Measurements from ENCODE around the gene CHRNA7.

The CHRNA7 gene

GRCh38 chr15:32029862-32030781 is at the start of gene CHRNA7:
Gene CHRNA7, plus strand, starts transcription at chr15:32030515. Its CDS starts 80 bp downstream, at chr15:32030595.
- DNase-seq: peak; percentile 87

GRCh38 chr15:31985607-31986006 is 44.7 kb upstream of the CHRNA7 start:
- DNase-seq: no peak

GRCh38 chr15:31993062-31993461 is 37.3 kb upstream of the CHRNA7 start:
- no peak for DNase-seq

- no peak for DNase-seq
These were observed 32.6 kb upstream of the CHRNA7 start for GRCh38 chr15:31997711-31998110.

GRCh38 chr15:32003558-32003957 is 26.8 kb upstream of the CHRNA7 start:
- no peak for DNase-seq

GRCh38 chr15:32004249-32004648 is 26.1 kb upstream of the CHRNA7 start:
- DNase-seq: no peak

- no peak for DNase-seq
These were observed 22.9 kb upstream of the CHRNA7 start for GRCh38 chr15:32007355-32007960.

- no peak for DNase-seq
These were observed 15.4 kb upstream of the CHRNA7 start for GRCh38 chr15:32014953-32015352.

GRCh38 chr15:32020156-32020555 is 10.2 kb upstream of the CHRNA7 start:
- DNase-seq: no peak

GRCh38 chr15:32028921-32029320 is 1.4 kb upstream of the CHRNA7 start:
- DNase-seq: peak; percentile 76

GRCh38 chr15:32029409-32029861 is 880 bp upstream of the CHRNA7 start:
- DNase-seq: peak; percentile 85

GRCh38 chr15:32030795-32031194 is 480 bp downstream of the CHRNA7 start:
- DNase-seq: peak; percentile 74

GRCh38 chr15:32033186-32033890 is 3.0 kb downstream of the CHRNA7 start:
- DNase-seq: no peak

GRCh38 chr15:32034106-32034505 is 3.8 kb downstream of the CHRNA7 start:
- DNase-seq: no peak

- DNase-seq: no peak
These were observed 5.0 kb downstream of the CHRNA7 start for GRCh38 chr15:32035285-32035684.

- no peak for DNase-seq
These were observed 6.7 kb downstream of the CHRNA7 start for GRCh38 chr15:32036971-32037370.

- DNase-seq: peak; percentile 35
These were observed 11.0 kb downstream of the CHRNA7 start for GRCh38 chr15:32041294-32041693.

GRCh38 chr15:32042269-32042972 is 12.1 kb downstream of the CHRNA7 start:
- peak; percentile 69 for DNase-seq

GRCh38 chr15:32053719-32054118 is 23.4 kb downstream of the CHRNA7 start:
- DNase-seq: no peak

GRCh38 chr15:32057876-32058425 is 27.6 kb downstream of the CHRNA7 start:
- no peak for DNase-seq

GRCh38 chr15:32060706-32061105 is 30.4 kb downstream of the CHRNA7 start:
- DNase-seq: no peak

- DNase-seq: no peak
These were observed 36.8 kb downstream of the CHRNA7 start for GRCh38 chr15:32067115-32067514.

Data from eye (tissue), 1 donor.